Adrenal gland (tissue), 5 donors: ENCODE measurements around the gene TUT4.

Experiments used
- CTCF ChIP-seq, 6 experiments: fragments of 450-650 bp in 4 of 6; fragments of 200-600 bp in 2 of 6; sonication (generic) in 1 of 6; IDR thresholded peaks; 1 replicate in 5 of 6; 2 replicates in 1 of 6; pipeline versions ENCODE4 v1.5.1 to v1.8.0; 2016 to 2021; ENCODE audit warnings: antibody characterized with exemption in 6 of 6, mild to moderate bottlenecking in 2 of 6, moderate library complexity in 1 of 6
- POLR2A ChIP-seq, 2 donors: fragments of 450-650 bp; IDR thresholded peaks; one replicate each; pipeline ENCODE4 v1.6.1; 2017; ENCODE audit warnings: antibody characterized with exemption in 2 of 2, mild to moderate bottlenecking in 2 of 2, moderate library complexity in 1 of 2
- donor health status: DM: no; HTN: no; CAD: no.

- TF ChIP-seq CTCF (IDR thresholded peaks at IDR 0.05) (no peak), POLR2A (IDR thresholded peaks at IDR 0.05) (no peak)
Measured at GRCh38 chr1:52542085-52542688, 10.7 kb downstream of the TUT4 start.
